ENCODE measurements around the gene PIGZ. TPM values are rescaled to one million over a fixed set of nuclear protein-coding genes. Genes with fewer than 3 reads are reported as not detected.
A peak's percentile ranks its signal among the peaks of the same experiment; 100 is the strongest.

The PIGZ gene
- total RNA-seq, 6 donors from 2014 or later: 3.4 to 16.8 (median 7.3) TPM

GRCh38 chr3:196927571-196928453 is 40.8 kb downstream of the PIGZ start:
- no peak overlapping the region for H3K27ac ChIP-seq
- no peak overlapping the region for H3K4me3 ChIP-seq
- 81 to 85% methylated on average over 7 of the region's 7 CpGs for WGBS, 2 donors
- ATAC-seq (ENCODE audit: low FRiP score in 2 of 2) (no peak), DNase-seq (no peak)
- no peaks in the 10 kb centered on the region for H3K9me3 ChIP-seq
- no peaks in the 10 kb centered on the region for H3K27me3 ChIP-seq
- no peak for TF ChIP-seq POLR2A (IDR thresholded peaks at IDR 0.05)
- TF ChIP-seq POLR2AphosphoS5 (IDR thresholded peaks at IDR 0.05): no peak
- no peak for TF ChIP-seq EP300 (IDR thresholded peaks at IDR 0.05)
- no peak for TF ChIP-seq CTCF (IDR thresholded peaks at IDR 0.05)
- peaks cover 4 to 69% (median 32%) of the 10 kb centered on the region in 4 donors for H3K36me3 ChIP-seq
- no peaks in the 10 kb centered on the region for H3K4me1 ChIP-seq

- TF ChIP-seq EP300 (IDR thresholded peaks at IDR 0.05) (no peak), POLR2AphosphoS5 (IDR thresholded peaks at IDR 0.05) (no peak), POLR2A (IDR thresholded peaks at IDR 0.05) (no peak), CTCF (IDR thresholded peaks at IDR 0.05) (no peak)
- WGBS, 2 donors: 56 to 60% methylated on average over 2 of the region's 2 CpGs
- ATAC-seq (ENCODE audit: low FRiP score in 2 of 2) (peak in 1 of 2 donors; percentile 8), DNase-seq (no peak)
- Histone ChIP-seq H3K9me3 (no peaks in the 10 kb centered on the region), H3K4me3 (no peak overlapping the region), H3K27me3 (no peaks in the 10 kb centered on the region), H3K36me3 (peaks cover 0 to 35% (median 5%) of the 10 kb centered on the region in 4 donors), H3K4me1 (no peaks in the 10 kb centered on the region), H3K27ac (no peak overlapping the region)
Observed at GRCh38 chr3:196920733-196921132, 47.9 kb downstream of the PIGZ start.

- Histone ChIP-seq H3K27ac (no peak overlapping the region), H3K36me3 (peaks cover 0 to 42% (median 16%) of the 10 kb centered on the region in 4 donors), H3K27me3 (no peaks in the 10 kb centered on the region), H3K9me3 (no peaks in the 10 kb centered on the region), H3K4me1 (no peaks in the 10 kb centered on the region), H3K4me3 (no peak overlapping the region)
- TF ChIP-seq POLR2A (IDR thresholded peaks at IDR 0.05) (no peak), EP300 (IDR thresholded peaks at IDR 0.05) (no peak), CTCF (IDR thresholded peaks at IDR 0.05) (no peak), POLR2AphosphoS5 (IDR thresholded peaks at IDR 0.05) (no peak)
- DNase-seq: no peak
- ATAC-seq (ENCODE audit: low FRiP score in 2 of 2): no peak
- 83 to 85% methylated on average over 2 of the region's 2 CpGs for WGBS, 2 donors
Observed at GRCh38 chr3:196918968-196919367, 49.7 kb downstream of the PIGZ start.

- no peaks in the 10 kb centered on the region for H3K27me3 ChIP-seq
- DNase-seq (no peak), ATAC-seq (ENCODE audit: low FRiP score in 2 of 2) (no peak)
- H3K36me3 ChIP-seq: peaks cover 0 to 31% (median 12%) of the 10 kb centered on the region in 4 donors
- 98 to 99% methylated on average over 3 of the region's 3 CpGs for WGBS, 2 donors
- no peaks in the 10 kb centered on the region for H3K9me3 ChIP-seq
- no peaks in the 10 kb centered on the region for H3K4me1 ChIP-seq
- H3K4me3 ChIP-seq: no peak overlapping the region
- H3K27ac ChIP-seq: no peak overlapping the region
- no peak for TF ChIP-seq CTCF (IDR thresholded peaks at IDR 0.05)
- no peak for TF ChIP-seq POLR2AphosphoS5 (IDR thresholded peaks at IDR 0.05)
- no peak for TF ChIP-seq EP300 (IDR thresholded peaks at IDR 0.05)
- no peak for TF ChIP-seq POLR2A (IDR thresholded peaks at IDR 0.05)
Observed at GRCh38 chr3:196916995-196917394, 51.6 kb downstream of the PIGZ start.
